Loucy (cell line): ENCODE results near the gene LRRC55.

Source experiments
- H2AFZ ChIP-seq: fragments of 200-600 bp; sonication (generic); 2 replicates; pipeline ENCODE4 v1.6.0; 2016; ENCODE audit warnings: antibody characterized with exemption, mild to moderate bottlenecking, low read length, moderate library complexity
- H3F3A ChIP-seq: fragments of 200-600 bp; 2 replicates; pipeline ENCODE4 v1.6.0; 2016; ENCODE audit warnings: antibody characterized with exemption, low read depth, mild to moderate bottlenecking
- H3K27me3 ChIP-seq: fragments of 200-600 bp; sonication (generic); 2 replicates; pipeline ENCODE4 v1.6.1; 2014; ENCODE audit warnings: low read length, mild to moderate bottlenecking; ENCODE audit not compliant: insufficient read depth, poor library complexity, severe bottlenecking
- H3K36me3 ChIP-seq: fragments of 200-600 bp; sonication (generic); 2 replicates; pipeline ENCODE4 v1.6.1; 2016; ENCODE audit warnings: low read length; ENCODE audit not compliant: insufficient read depth
- H3K4me1 ChIP-seq: fragments of 200-600 bp; sonication (generic); 2 replicates; pipeline ENCODE4 v1.5.1; 2014; ENCODE audit warnings: low read length, mild to moderate bottlenecking; ENCODE audit not compliant: insufficient read depth, poor library complexity, severe bottlenecking
- H3K4me2 ChIP-seq: fragments of 200-600 bp; sonication (generic); 2 replicates; pipeline ENCODE4 v1.6.0; 2014; ENCODE audit warnings: antibody characterized with exemption, low read length, low read depth, mild to moderate bottlenecking; ENCODE audit not compliant: poor library complexity, severe bottlenecking
- H3K4me3 ChIP-seq: fragments of 200-600 bp; sonication (generic); 2 replicates; pipeline ENCODE4 v1.5.1; 2014; ENCODE audit warnings: low read length, mild to moderate bottlenecking, mixed read lengths; ENCODE audit not compliant: poor library complexity, severe bottlenecking
- H3K79me2 ChIP-seq: fragments of 200-600 bp; sonication (generic); 2 replicates; pipeline ENCODE4 v1.6.1; 2014; ENCODE audit warnings: low read length; ENCODE audit not compliant: insufficient read depth
- H3K9ac ChIP-seq: fragments of 200-600 bp; sonication (generic); 2 replicates; pipeline ENCODE4 v1.6.0; 2014; ENCODE audit warnings: mild to moderate bottlenecking, low read depth, low read length, moderate library complexity; ENCODE audit not compliant: poor library complexity, severe bottlenecking
- H3K9me2 ChIP-seq: fragments of 200-600 bp; sonication (generic); replicated peaks from 2 replicates; pipeline ENCODE4 v1.6.1; 2016; ENCODE audit warnings: low read depth, low read length, mixed read lengths
- H3K9me3 ChIP-seq: fragments of 200-600 bp; sonication (generic); 2 replicates; pipeline ENCODE4 v1.6.1; 2014; ENCODE audit warnings: mild to moderate bottlenecking, antibody characterized with exemption, low read length, low read depth; ENCODE audit not compliant: insufficient read depth
- H4K20me1 ChIP-seq: fragments of 200-600 bp; sonication (generic); 2 replicates; pipeline ENCODE4 v1.6.0; 2014; ENCODE audit warnings: antibody characterized with exemption, low read length, mild to moderate bottlenecking; ENCODE audit not compliant: insufficient read depth, poor library complexity, severe bottlenecking
- EZH2phosphoT487 ChIP-seq: fragments of 200-600 bp; IDR thresholded peaks from 2 replicates; pipeline ENCODE4 v1.6.1; 2018; ENCODE audit warnings: antibody characterized with exemption, mild to moderate bottlenecking, moderate library complexity, borderline replicate concordance
- TF ChIP-seq, protein P1 (sequence below): fragments of 200-600 bp; sonication (generic); conservative IDR thresholded peaks from 2 replicates; pipeline ENCODE4 v1.5.1; 2014; ENCODE audit warnings: mild to moderate bottlenecking, antibody characterized with exemption, low read length

LRRC55 gene

DNA sequence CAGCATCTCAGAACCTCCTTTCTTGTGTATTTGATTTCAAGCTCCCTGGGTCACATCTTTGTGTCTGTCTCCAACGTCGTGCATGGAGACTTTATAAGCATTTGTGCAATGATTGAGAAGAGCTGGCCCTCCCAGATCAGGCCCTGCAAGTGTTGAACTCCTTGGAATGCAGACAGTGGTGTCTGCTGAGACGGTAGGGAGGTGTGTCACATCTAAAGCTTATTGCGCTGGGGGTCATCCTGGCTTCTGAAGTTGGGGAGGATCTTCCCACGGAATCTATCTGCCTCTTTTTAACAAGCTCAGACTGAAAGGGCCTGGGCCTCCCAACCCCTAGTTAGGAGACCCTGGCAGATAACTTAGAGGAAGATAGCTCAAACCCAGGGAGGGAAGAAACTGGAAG is 48.6 kb downstream of the LRRC55 start:
- Histone ChIP-seq H3F3A (no peaks in the 10 kb centered on the region), H3K79me2 (no peaks in the 10 kb centered on the region), H4K20me1 (no peaks in the 10 kb centered on the region), H3K27me3 (no peaks in the 10 kb centered on the region), H3K9me2 (no peaks in the 10 kb centered on the region), H3K4me2 (no peak overlapping the region), H3K9ac (no peak overlapping the region), H3K4me3 (no peak overlapping the region), H3K9me3 (no peaks in the 10 kb centered on the region), H2AFZ (no peak overlapping the region), H3K36me3 (no peaks in the 10 kb centered on the region), H3K4me1 (no peaks in the 10 kb centered on the region)
- TF ChIP-seq, protein P1, sequence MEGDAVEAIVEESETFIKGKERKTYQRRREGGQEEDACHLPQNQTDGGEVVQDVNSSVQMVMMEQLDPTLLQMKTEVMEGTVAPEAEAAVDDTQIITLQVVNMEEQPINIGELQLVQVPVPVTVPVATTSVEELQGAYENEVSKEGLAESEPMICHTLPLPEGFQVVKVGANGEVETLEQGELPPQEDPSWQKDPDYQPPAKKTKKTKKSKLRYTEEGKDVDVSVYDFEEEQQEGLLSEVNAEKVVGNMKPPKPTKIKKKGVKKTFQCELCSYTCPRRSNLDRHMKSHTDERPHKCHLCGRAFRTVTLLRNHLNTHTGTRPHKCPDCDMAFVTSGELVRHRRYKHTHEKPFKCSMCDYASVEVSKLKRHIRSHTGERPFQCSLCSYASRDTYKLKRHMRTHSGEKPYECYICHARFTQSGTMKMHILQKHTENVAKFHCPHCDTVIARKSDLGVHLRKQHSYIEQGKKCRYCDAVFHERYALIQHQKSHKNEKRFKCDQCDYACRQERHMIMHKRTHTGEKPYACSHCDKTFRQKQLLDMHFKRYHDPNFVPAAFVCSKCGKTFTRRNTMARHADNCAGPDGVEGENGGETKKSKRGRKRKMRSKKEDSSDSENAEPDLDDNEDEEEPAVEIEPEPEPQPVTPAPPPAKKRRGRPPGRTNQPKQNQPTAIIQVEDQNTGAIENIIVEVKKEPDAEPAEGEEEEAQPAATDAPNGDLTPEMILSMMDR = no peak
- TF ChIP-seq EZH2phosphoT487 = no peak

DNA sequence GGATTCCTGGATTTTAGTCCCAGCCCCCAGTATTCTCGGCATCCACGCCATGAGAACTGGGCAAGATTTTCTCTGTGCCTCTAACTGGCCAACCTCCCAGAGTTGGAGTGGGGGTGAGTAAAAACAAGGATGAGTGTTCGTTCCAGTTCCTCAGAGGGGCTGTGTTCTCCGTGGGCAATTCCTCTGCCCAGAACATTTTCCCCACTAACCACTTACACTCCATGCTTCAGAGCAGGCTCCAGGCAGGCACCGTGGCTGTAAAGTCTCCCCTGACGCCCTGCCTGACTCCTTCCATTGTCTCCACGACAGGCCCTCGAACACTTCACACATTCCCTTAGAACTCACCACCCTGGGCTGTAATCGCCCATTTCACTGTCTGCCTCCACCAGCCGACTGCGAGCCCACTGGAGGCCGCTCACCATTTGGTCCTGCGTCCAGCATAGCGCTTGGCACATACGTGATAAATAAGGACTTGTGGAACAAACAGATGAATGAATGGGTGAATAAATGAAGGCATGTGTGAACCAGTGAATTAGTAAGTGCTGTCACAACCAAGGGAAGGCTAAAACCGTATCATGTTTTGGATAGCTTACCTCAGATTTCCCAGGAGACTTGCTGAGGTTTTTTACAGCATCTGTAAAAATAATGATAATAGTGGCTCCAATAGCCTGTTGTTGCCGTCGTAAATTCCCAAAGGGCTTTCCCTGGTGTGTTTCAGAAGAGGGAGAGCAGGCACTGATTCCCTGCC is 49.2 kb downstream of the LRRC55 start:
- Histone ChIP-seq H2AFZ (no peak overlapping the region), H3K36me3 (no peaks in the 10 kb centered on the region), H3K9me3 (no peaks in the 10 kb centered on the region), H3K4me3 (no peak overlapping the region), H3F3A (no peaks in the 10 kb centered on the region), H3K9me2 (no peaks in the 10 kb centered on the region), H3K79me2 (no peaks in the 10 kb centered on the region), H3K4me2 (no peak overlapping the region), H3K27me3 (no peaks in the 10 kb centered on the region), H3K4me1 (no peaks in the 10 kb centered on the region), H3K9ac (no peak overlapping the region), H4K20me1 (no peaks in the 10 kb centered on the region)
- no peak for TF ChIP-seq EZH2phosphoT487
- TF ChIP-seq, protein P1 = no peak

DNA sequence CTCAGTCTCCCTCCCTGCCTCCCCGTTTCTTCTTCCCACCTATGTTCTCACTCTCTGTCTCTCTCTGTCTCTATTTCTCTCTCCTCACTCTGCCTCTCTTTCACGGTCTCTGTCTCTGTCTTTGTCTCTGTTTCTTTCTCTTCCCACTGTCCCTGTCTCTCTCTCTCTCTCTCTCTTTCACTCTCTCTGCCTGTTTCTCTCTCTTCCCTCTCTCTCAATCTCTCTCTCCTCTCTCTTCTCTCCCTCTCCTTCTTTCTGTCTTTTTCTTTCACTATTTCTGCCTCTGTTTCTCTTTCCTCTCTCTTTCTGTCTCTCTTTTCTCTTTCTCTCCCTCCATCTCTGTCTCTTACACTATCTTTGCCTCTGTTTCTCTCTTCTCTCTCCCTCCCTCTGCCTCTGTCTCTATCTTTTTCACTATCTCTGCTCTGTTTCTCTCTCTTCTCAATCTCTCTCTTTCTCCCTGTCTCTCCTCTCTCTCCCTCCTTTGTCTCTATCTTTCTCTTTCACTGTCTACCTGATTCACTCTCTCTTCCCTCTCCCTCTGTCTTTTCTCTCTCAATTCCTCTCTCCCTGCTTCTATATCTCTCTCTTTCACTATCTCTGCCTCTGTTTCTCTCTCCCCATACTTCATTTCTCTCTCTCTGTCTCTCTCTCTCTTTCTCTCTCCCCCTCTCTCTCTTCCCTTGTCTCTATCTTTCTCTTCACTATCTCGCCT is 49.9 kb downstream of the LRRC55 start:
- no peaks in the 10 kb centered on the region for H3F3A ChIP-seq
- no peaks in the 10 kb centered on the region for H3K36me3 ChIP-seq
- no peaks in the 10 kb centered on the region for H3K79me2 ChIP-seq
- no peaks in the 10 kb centered on the region for H3K27me3 ChIP-seq
- TF ChIP-seq EZH2phosphoT487 = no peak
- TF ChIP-seq, protein P1 = no peak
- H4K20me1 ChIP-seq = no peaks in the 10 kb centered on the region
- H3K9me2 ChIP-seq = no peaks in the 10 kb centered on the region
- H2AFZ ChIP-seq = no peak overlapping the region
- no peak overlapping the region for H3K4me3 ChIP-seq
- no peaks in the 10 kb centered on the region for H3K9me3 ChIP-seq
- H3K9ac ChIP-seq = no peak overlapping the region
- H3K4me1 ChIP-seq = no peaks in the 10 kb centered on the region
- H3K4me2 ChIP-seq = no peak overlapping the region
